ACHN (cell line): ENCODE data around the gene FABP6.

Source experiments
- DNase-seq: peaks from one replicate; pipeline ENCODE4 v3.0.0-alpha.2; 2015
- in situ Hi-C: cut with HindIII; loops from 2 replicates; pipeline ENCODE4 v1.10.0; 2017; ENCODE audit warnings: low sequenced_read_pairs, low pct_ligation_motif_present, low pct_unique_long_range_greater_than_20kb

FABP6 gene

GRCh38 chr5:160280384-160281095 is 51.2 kb downstream of the FABP6 start:
- in situ Hi-C loops, result no loop called here
- no peak for DNase-seq

GRCh38 chr5:160281275-160281674 is 52.0 kb downstream of the FABP6 start:
- in situ Hi-C loops, result no loop called here
- no peak for DNase-seq

GRCh38 chr5:160284291-160284873 is 55.1 kb downstream of the FABP6 start:
- DNase-seq, result no peak
- in situ Hi-C loops, result no loop called here

DNA sequence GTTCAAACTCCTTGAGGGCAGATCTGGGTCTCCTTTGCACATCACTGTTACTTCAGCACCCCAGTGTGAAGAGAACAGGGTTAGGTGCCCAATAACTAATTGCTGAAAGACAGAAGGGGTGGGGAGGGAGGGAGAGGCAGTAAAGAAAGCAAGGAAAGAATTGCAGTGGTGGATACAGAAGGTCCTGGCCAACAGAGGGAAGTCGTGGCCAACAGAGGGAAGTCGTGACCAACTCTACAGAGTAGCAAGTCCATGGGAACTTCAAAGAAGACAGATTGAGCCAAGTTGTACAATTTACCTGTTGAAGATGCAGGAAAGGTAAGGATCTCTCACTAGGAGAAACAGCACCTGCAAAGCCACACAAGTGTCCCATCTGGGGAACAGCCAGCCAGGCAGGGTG is 56.0 kb downstream of the FABP6 start:
- no peak for DNase-seq
- in situ Hi-C loops, result no loop called here

- DNase-seq, result no peak
- in situ Hi-C loops, result no loop called here
These were observed 57.6 kb downstream of the FABP6 start for GRCh38 chr5:160286947-160287346.

- DNase-seq, result no peak
- in situ Hi-C loops, result no loop called here
These were observed 58.2 kb downstream of the FABP6 start for GRCh38 chr5:160287378-160288051.
